ENCODE data around the gene KLHL2. TPM values are rescaled to one million over a fixed set of nuclear protein-coding genes. Genes with fewer than 3 reads are reported as not detected.

The KLHL2 gene
- total RNA-seq, 4 donors from 2014 or later, result 3.6 to 7.9 (median 6.4) TPM

GRCh38 chr4:165369522-165369921 lies 162.2 kb downstream of the KLHL2 start:
- in situ Hi-C loops (cut with MboI; ENCODE audit: low sequenced_read_pairs in 4 of 4) (loop anchor here in 1 of 4 donors (25.0 kb wide), 1 partner anchor 232 kb away; no protein-coding TSS in a partner anchor), intact Hi-C loops (cut with DNase I; ENCODE audit: low total_unique reads) (no loop called here)
- Histone ChIP-seq H3K4me1 (no peaks in the 10 kb centered on the region), H3K36me3 (no peaks in the 10 kb centered on the region), H3K27me3 (no peaks in the 10 kb centered on the region), H3K4me3 (no peak overlapping the region), H3K9me3 (peaks cover 0 to 4% (median 0%) of the 10 kb centered on the region in 3 donors), H3K27ac (no peak overlapping the region)
- ATAC-seq (no peak), DNase-seq (no peak)
- TF ChIP-seq, protein P1, sequence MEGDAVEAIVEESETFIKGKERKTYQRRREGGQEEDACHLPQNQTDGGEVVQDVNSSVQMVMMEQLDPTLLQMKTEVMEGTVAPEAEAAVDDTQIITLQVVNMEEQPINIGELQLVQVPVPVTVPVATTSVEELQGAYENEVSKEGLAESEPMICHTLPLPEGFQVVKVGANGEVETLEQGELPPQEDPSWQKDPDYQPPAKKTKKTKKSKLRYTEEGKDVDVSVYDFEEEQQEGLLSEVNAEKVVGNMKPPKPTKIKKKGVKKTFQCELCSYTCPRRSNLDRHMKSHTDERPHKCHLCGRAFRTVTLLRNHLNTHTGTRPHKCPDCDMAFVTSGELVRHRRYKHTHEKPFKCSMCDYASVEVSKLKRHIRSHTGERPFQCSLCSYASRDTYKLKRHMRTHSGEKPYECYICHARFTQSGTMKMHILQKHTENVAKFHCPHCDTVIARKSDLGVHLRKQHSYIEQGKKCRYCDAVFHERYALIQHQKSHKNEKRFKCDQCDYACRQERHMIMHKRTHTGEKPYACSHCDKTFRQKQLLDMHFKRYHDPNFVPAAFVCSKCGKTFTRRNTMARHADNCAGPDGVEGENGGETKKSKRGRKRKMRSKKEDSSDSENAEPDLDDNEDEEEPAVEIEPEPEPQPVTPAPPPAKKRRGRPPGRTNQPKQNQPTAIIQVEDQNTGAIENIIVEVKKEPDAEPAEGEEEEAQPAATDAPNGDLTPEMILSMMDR (IDR thresholded peaks at IDR 0.05 in 4 of 5, conservative IDR thresholded peaks at IDR 0.05 in 1 of 5), result no peak
- no peak for TF ChIP-seq POLR2A (IDR thresholded peaks at IDR 0.05)

GRCh38 chr4:165370530-165370929 lies 163.2 kb downstream of the KLHL2 start:
- intact Hi-C loops (cut with DNase I; ENCODE audit: low total_unique reads), result no loop called here
- no peaks in the 10 kb centered on the region for H3K27me3 ChIP-seq
- no peaks in the 10 kb centered on the region for H3K4me1 ChIP-seq
- peaks cover 0 to 5% (median 0%) of the 10 kb centered on the region in 3 donors for H3K9me3 ChIP-seq
- ATAC-seq (no peak), DNase-seq (no peak)
- H3K27ac ChIP-seq, result no peak overlapping the region
- no peaks in the 10 kb centered on the region for H3K36me3 ChIP-seq
- in situ Hi-C loops (cut with MboI; ENCODE audit: low sequenced_read_pairs in 4 of 4), result loop anchor here in 1 of 4 donors (25.0 kb wide), 1 partner anchor 233 kb away; no protein-coding TSS in a partner anchor
- TF ChIP-seq, protein P1 (IDR thresholded peaks at IDR 0.05 in 4 of 5, conservative IDR thresholded peaks at IDR 0.05 in 1 of 5), result no peak
- TF ChIP-seq POLR2A (IDR thresholded peaks at IDR 0.05), result no peak
- H3K4me3 ChIP-seq, result no peak overlapping the region

Other genes starting within 250 kb of the KLHL2 start
- gene TRIM61, start 229.9 kb upstream of the KLHL2 start, total RNA-seq, result under 1 TPM in 1 of 4 donors, not detected in 3; 0.46 TPM
- gene TRIM60, start 175.6 kb upstream of the KLHL2 start, total RNA-seq, result not detected
- not detected for gene TRIM75, start 153.7 kb upstream of the KLHL2 start, total RNA-seq
- gene TMEM192, start 94.7 kb upstream of the KLHL2 start, total RNA-seq, result 10 to 100 TPM; 15.3 to 28.9 (median 17.8) TPM
- gene MSMO1, start 120.1 kb downstream of the KLHL2 start, total RNA-seq, result 1 to 10 TPM; 3.9 to 7.7 (median 4.1) TPM
- gene CPE, start 171.4 kb downstream of the KLHL2 start, total RNA-seq, result 10 to 100 TPM; 11.8 to 27.6 (median 17.0) TPM